MG63 (cell line): Measurements from ENCODE around the gene TIGD4. TPM values are rescaled to one million over a fixed set of nuclear protein-coding genes. Genes with fewer than 3 reads are reported as not detected.

ENCODE experiments used
- DNase-seq: peaks from one replicate; pipeline ENCODE4 v3.0.0-alpha.2; 2020
- H3K27me3 ChIP-seq: fragments of 250-450 bp; sonication (Bioruptor Pico); 2 replicates; pipeline ENCODE4 v1.5.1; 2020; ENCODE audit warnings: mild to moderate bottlenecking, moderate library complexity
- H3K36me3 ChIP-seq: fragments of 250-450 bp; sonication (Bioruptor Pico); 2 replicates; pipeline ENCODE4 v1.5.1; 2020; ENCODE audit warnings: mild to moderate bottlenecking, moderate library complexity
- H3K4me3 ChIP-seq: fragments of 250-450 bp; sonication (Bioruptor Pico); 2 replicates; pipeline ENCODE4 v1.5.1; 2020; ENCODE audit warnings: mild to moderate bottlenecking, moderate library complexity
- H3K9me3 ChIP-seq: fragments of 250-450 bp; sonication (Bioruptor Pico); 2 replicates; pipeline ENCODE4 v1.5.1; 2020; ENCODE audit warnings: mild to moderate bottlenecking, moderate library complexity
- total RNA-seq: library from RNA; depleted of rRNA; stranded (reverse); fragments of >200 nt; shearing (Covaris generic); gene quantifications from 2 replicates; pipeline ENCODE4 v1.2.3, GENCODE V29; 2014; ENCODE audit warnings: low replicate concordance; rRNA removed

Gene TIGD4
- 0.07 and 0.15 TPM in 2 replicates for total RNA-seq

GRCh38 chr4:152779513-152780266 is at the start of gene TIGD4, which contains the start of gene ARFIP1:
TIGD4 (minus strand) TSS chr4:152779730; CDS start chr4:152771004, 8,726 bp downstream.
ARFIP1 (plus strand) TSS chr4:152779954; CDS start chr4:152829634, 49,680 bp downstream.
- no peaks in the 10 kb centered on the region for H3K9me3 ChIP-seq
- peak within 1 kb of the TSS; percentile 76 for H3K4me3 ChIP-seq
- H3K36me3 ChIP-seq, result no peaks in the 10 kb centered on the region
- DNase-seq, result peak; percentile 94
- H3K27me3 ChIP-seq, result peaks cover 4% of the 10 kb centered on the region; the same call in 1 of the 2 replicates

DNA sequence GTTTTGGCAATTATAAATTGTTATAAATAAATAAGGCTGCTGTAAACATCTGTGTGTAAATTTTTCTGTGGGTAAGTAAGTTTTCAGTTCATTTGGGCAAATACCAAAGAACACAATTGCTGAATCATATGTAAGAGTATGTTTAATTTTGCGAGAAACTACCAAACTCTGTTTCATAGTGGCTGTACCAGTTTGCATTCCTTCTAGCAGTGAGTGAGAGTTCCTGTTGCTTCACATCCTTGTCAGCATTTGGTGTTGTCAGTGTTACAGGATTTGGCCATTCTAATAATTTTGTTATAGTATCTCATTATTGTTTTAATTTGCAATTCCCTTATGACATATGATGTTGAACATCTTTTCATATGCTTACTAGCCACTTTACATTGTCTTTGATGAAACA is 48.6 kb upstream of the TIGD4 start:
- no peak overlapping the region for H3K4me3 ChIP-seq
- no peak for DNase-seq

GRCh38 chr4:152825336-152825735 is 45.8 kb upstream of the TIGD4 start:
- Histone ChIP-seq H3K9me3 (no peaks in the 10 kb centered on the region), H3K4me3 (no peak overlapping the region), H3K36me3 (no peaks in the 10 kb centered on the region), H3K27me3 (no peaks in the 10 kb centered on the region)
- no peak for DNase-seq

More for the DNA sequence above, 48.6 kb upstream of the TIGD4 start:
- Histone ChIP-seq H3K9me3 (no peaks in the 10 kb centered on the region), H3K36me3 (peaks cover 4% of the 10 kb centered on the region), H3K27me3 (no peaks in the 10 kb centered on the region)

DNA sequence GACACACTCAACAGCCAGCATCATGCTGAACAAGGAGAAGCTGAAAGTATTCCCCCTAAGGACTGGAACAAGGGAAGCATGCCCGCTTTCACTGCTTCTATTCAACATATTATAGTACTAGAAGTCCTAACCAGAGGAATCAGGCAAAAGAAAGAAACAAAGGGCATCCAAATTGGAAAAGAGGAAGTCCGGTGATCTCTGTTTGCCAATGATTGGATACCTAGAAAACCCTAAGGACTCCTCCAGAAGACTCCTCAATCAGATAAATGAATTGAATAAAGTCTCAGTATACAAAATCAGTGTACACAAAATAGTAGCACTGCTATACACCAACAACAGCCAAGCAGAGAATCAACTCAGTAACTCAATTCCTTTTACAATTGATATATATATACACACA is 45.0 kb upstream of the TIGD4 start:
- DNase-seq, result no peak
- no peaks in the 10 kb centered on the region for H3K27me3 ChIP-seq

GRCh38 chr4:152822323-152822722 is 42.8 kb upstream of the TIGD4 start:
- DNase-seq, result no peak
- Histone ChIP-seq H3K4me3 (no peak overlapping the region), H3K36me3 (no peaks in the 10 kb centered on the region), H3K9me3 (no peaks in the 10 kb centered on the region), H3K27me3 (no peaks in the 10 kb centered on the region)

More for the DNA sequence above, 45.0 kb upstream of the TIGD4 start:
- H3K9me3 ChIP-seq, result no peaks in the 10 kb centered on the region
- H3K36me3 ChIP-seq, result no peaks in the 10 kb centered on the region
- H3K4me3 ChIP-seq, result no peak overlapping the region

DNA sequence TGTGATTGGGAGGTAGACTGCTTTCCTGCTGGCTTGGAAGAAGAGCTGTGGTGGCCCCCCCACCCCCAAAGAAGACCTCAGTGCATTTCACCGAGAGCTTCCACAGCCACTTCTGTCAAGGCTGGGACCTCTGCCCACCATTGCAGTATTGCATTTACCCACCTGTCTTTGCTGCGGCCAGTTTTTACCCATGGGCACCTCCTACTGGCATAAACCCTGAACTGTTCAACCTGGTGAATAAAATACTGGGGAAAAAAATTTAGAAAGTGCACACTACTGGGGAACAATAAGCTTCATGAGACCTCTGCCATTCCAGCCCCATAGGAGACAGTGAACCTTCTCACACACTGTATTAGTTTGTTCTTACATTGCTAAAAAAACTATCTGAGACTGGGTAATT is 40.5 kb upstream of the TIGD4 start:
- no peaks in the 10 kb centered on the region for H3K27me3 ChIP-seq
- no peaks in the 10 kb centered on the region for H3K36me3 ChIP-seq
- no peaks in the 10 kb centered on the region for H3K9me3 ChIP-seq
- H3K4me3 ChIP-seq, result no peak overlapping the region
- DNase-seq, result no peak

GRCh38 chr4:152819026-152819645 is 39.6 kb upstream of the TIGD4 start:
- no peak for DNase-seq
- H3K4me3 ChIP-seq, result no peak overlapping the region
- no peaks in the 10 kb centered on the region for H3K27me3 ChIP-seq
- H3K36me3 ChIP-seq, result no peaks in the 10 kb centered on the region
- no peaks in the 10 kb centered on the region for H3K9me3 ChIP-seq

GRCh38 chr4:152817331-152817730 is 37.8 kb upstream of the TIGD4 start:
- DNase-seq, result no peak
- no peaks in the 10 kb centered on the region for H3K27me3 ChIP-seq
- no peaks in the 10 kb centered on the region for H3K36me3 ChIP-seq
- no peak overlapping the region for H3K4me3 ChIP-seq
- no peaks in the 10 kb centered on the region; the same call in 1 of the 2 replicates for H3K9me3 ChIP-seq

DNA sequence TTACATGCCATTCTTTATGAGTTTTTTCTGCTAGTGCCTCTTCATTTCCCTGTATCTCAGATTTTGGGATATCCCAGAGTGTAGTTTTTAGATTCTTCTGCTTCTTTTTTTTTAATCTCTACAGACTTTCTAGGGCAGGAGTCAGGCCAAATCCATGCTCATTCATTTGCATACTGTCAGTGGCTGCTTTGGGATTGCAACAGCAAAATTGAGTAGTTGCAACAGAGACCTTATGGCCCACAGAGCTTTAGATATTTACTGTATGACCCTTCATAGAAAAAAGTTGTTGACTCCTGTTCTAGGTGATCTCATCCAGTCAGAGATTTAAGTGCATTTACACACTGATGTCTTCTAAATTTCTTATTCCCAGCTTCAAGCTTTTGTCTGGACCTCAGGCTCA is 35.5 kb upstream of the TIGD4 start:
- no peak for DNase-seq
- no peaks in the 10 kb centered on the region for H3K36me3 ChIP-seq
- no peak overlapping the region for H3K4me3 ChIP-seq
- H3K9me3 ChIP-seq, result no peaks in the 10 kb centered on the region; the same call in 1 of the 2 replicates
- no peaks in the 10 kb centered on the region for H3K27me3 ChIP-seq

DNA sequence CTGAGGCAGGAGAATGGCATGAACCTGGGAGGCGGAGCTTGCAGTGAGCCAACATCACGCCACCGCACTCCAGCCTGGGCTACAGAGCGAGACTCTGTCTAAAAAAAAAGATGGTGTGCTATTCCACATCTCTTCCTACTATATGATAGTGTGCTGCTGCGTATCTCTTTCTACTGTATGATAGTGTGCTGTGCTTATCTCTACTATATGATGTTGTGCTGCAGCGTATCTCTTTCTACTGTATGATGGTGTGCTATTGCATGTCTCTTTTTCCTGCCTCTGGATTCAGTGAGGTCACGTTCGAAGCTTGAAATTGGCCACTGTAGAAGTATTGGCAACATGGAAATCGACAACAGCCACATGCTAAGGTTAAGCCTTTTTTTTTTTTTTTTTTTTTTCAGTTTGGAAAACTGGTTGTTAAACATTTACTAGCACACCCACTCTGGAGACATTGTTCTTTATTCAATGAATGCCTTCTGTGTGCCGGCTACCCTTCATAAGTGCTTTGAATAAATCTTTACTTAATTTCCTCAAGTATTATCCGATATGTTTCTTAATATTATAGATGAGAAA is 31.3 kb upstream of the TIGD4 start:
- Histone ChIP-seq H3K27me3 (no peaks in the 10 kb centered on the region), H3K9me3 (no peaks in the 10 kb centered on the region; the same call in 1 of the 2 replicates), H3K36me3 (no peaks in the 10 kb centered on the region), H3K4me3 (no peak overlapping the region)
- no peak for DNase-seq

DNA sequence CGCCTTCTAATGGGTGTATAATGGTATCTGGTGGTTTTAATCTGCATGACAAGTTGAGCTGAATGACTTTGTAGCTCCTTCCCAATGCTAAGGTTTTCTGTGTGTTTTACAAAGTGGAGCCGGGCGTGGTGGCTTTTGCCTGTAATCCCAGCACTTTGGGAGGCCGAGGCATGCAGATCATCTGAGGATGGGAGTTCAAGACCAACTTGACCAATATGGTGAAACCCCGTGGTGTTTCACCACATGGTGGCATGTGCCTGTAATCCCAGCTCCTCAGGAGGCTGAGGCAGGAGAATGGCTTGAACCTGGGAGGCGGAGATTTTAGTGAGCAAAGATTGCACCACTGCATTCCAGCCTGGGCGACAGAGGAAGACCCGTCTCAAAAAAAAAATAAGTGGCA is 29.1 kb upstream of the TIGD4 start:
- no peaks in the 10 kb centered on the region for H3K27me3 ChIP-seq
- H3K9me3 ChIP-seq, result no peaks in the 10 kb centered on the region; the same call in 1 of the 2 replicates
- H3K36me3 ChIP-seq, result no peaks in the 10 kb centered on the region
- DNase-seq, result no peak
- no peak overlapping the region for H3K4me3 ChIP-seq

- no peak overlapping the region for H3K4me3 ChIP-seq
- no peaks in the 10 kb centered on the region for H3K36me3 ChIP-seq
- H3K27me3 ChIP-seq, result no peaks in the 10 kb centered on the region
- no peak for DNase-seq
- no peaks in the 10 kb centered on the region for H3K9me3 ChIP-seq
Observed at GRCh38 chr4:152807294-152807829, 27.8 kb upstream of the TIGD4 start.

DNA sequence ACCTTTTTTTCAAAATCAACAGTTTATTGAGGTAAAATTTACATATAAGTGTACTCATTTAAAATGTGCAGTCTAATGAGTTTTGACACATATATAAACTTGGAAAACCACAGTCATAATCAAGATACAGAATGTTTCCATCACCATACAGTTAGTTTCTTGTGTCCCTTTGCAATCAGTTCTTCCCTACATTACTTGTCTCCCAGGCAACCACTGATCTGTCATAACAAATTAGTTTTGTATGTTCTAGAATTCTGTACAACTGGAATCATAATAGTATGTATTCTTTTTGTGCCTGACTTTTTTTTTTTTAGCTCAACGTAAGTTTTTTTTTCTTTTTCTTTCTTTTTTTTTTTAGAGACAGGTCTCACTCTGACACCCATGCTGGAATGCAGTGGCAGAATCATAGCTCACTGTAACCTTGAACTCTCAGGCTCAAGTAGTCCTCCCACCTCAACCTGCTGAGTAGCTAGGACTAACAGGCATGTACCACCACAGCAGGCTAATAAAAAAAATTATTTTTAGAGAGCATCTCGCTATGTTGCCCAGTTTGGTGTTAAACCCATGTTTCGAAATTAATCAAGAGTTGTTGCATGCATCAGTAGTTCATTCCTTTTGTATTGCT is 27.1 kb upstream of the TIGD4 start:
- Histone ChIP-seq H3K36me3 (no peaks in the 10 kb centered on the region), H3K4me3 (no peak overlapping the region), H3K27me3 (no peaks in the 10 kb centered on the region), H3K9me3 (no peaks in the 10 kb centered on the region)
- no peak for DNase-seq

GRCh38 chr4:152805818-152806217 is 26.3 kb upstream of the TIGD4 start:
- H3K4me3 ChIP-seq, result no peak overlapping the region
- no peaks in the 10 kb centered on the region for H3K27me3 ChIP-seq
- no peaks in the 10 kb centered on the region for H3K9me3 ChIP-seq
- no peak for DNase-seq
- H3K36me3 ChIP-seq, result no peaks in the 10 kb centered on the region

GRCh38 chr4:152805071-152805650 is 25.6 kb upstream of the TIGD4 start:
- Histone ChIP-seq H3K27me3 (no peaks in the 10 kb centered on the region), H3K9me3 (no peaks in the 10 kb centered on the region), H3K36me3 (no peaks in the 10 kb centered on the region), H3K4me3 (no peak overlapping the region)
- no peak for DNase-seq

- Histone ChIP-seq H3K9me3 (no peaks in the 10 kb centered on the region), H3K4me3 (no peak overlapping the region), H3K27me3 (no peaks in the 10 kb centered on the region), H3K36me3 (no peaks in the 10 kb centered on the region)
- DNase-seq, result no peak
Observed at GRCh38 chr4:152803541-152803940, 24.0 kb upstream of the TIGD4 start.
